OCI-LY3 (cell line): ENCODE data around the gene BCKDHA.

ENCODE experiments used
- H2AFZ ChIP-seq: fragments of 200-600, 300-600 bp; shearing (Covaris generic); 2 replicates; pipeline ENCODE4 v1.6.0; 2014; ENCODE audit warnings: antibody characterized with exemption, low read depth, low read length
- H3K27ac ChIP-seq: fragments of 200-600, 300-600 bp; sonication (generic); 2 replicates; pipeline ENCODE4 v1.5.1; 2014; ENCODE audit warnings: mild to moderate bottlenecking, low read length, moderate library complexity, mixed read lengths
- H3K27me3 ChIP-seq: fragments of 200-600, 300-600 bp; sonication (generic); 2 replicates; pipeline ENCODE4 v1.6.1; 2014; ENCODE audit warnings: low read depth, low read length, mixed read lengths
- H3K36me3 ChIP-seq: fragments of 200-600, 300-600 bp; sonication (generic); replicated peaks from 2 replicates; pipeline ENCODE3; 2014; ENCODE audit warnings: low read depth, low read length, mixed read lengths
- H3K4me1 ChIP-seq: fragments of 300-600, 200-600 bp; sonication (generic); 2 replicates; pipeline ENCODE4 v1.6.1; 2014; ENCODE audit warnings: low read length, mixed read lengths
- H3K4me2 ChIP-seq: fragments of 200-600, 300-600 bp; sonication (generic); 2 replicates; pipeline ENCODE4 v1.6.1; 2014; ENCODE audit warnings: low read length, mixed read lengths
- H3K4me3 ChIP-seq: fragments of 300-600, 200-600 bp; sonication (generic); 2 replicates; pipeline ENCODE4 v1.5.1; 2014; ENCODE audit warnings: antibody characterized with exemption, mild to moderate bottlenecking, low read length, moderate library complexity
- H3K79me2 ChIP-seq: fragments of 300-600, 200-600 bp; shearing (Covaris generic); 2 replicates; pipeline ENCODE4 v1.6.1; 2014; ENCODE audit warnings: mild to moderate bottlenecking, low read length, mixed read lengths
- H3K9ac ChIP-seq: fragments of 300-600, 200-600 bp; shearing (Covaris generic); 2 replicates; pipeline ENCODE4 v1.6.0; 2014; ENCODE audit warnings: mild to moderate bottlenecking, low read length, moderate library complexity
- H3K9me3 ChIP-seq: fragments of 200-600, 300-600 bp; shearing (Covaris generic); 2 replicates; pipeline ENCODE4 v1.6.1; 2014; ENCODE audit warnings: low read length, mixed read lengths; ENCODE audit not compliant: insufficient read depth
- H4K20me1 ChIP-seq: fragments of 200-600, 300-600 bp; sonication (generic); 2 replicates; pipeline ENCODE4 v1.6.1; 2016; ENCODE audit warnings: low read length, mixed read lengths; ENCODE audit not compliant: insufficient read depth
- CTCF ChIP-seq: fragments of 200-600, 300-600 bp; sonication (generic); IDR thresholded peaks from 2 replicates; pipeline ENCODE4 v1.5.1; 2014; ENCODE audit warnings: antibody characterized with exemption, low read length, low read depth
- EZH2phosphoT487 ChIP-seq: fragments of 200-600 bp; shearing (Covaris generic); IDR thresholded peaks from 2 replicates; pipeline ENCODE4 v1.6.1; 2018; ENCODE audit warnings: antibody characterized with exemption, mixed run types, low read depth

Gene BCKDHA

DNA sequence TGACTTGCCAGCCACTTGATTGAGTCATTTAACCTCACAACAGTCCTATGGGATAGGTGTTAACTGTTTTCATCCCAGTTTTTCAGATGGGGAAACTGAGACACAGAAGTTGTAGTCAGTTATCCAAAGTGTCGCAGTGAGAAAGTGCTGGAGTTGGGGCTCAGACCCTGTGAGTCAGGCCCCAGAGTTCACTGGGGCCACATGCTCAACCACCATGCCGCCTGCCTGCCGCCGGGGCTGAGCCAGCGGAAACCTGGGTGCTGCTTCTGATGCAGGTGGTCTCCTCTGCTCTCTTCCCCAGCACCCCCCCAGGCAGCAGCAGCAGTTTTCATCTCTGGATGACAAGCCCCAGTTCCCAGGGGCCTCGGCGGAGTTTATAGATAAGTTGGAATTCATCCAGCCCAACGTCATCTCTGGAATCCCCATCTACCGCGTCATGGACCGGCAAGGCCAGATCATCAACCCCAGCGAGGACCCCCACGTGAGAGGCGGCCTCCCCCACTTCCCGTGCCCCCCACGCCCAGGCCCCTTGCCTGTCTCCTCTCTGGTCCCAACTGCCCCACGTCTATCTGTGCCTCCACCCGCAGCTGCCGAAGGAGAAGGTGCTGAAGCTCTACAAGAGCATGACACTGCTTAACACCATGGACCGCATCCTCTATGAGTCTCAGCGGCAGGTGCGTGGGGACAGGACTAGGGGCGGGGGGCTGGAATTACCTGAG, 12.9 kb downstream of the BCKDHA start:
- Histone ChIP-seq H3K27ac (no peak overlapping the region), H3K4me2 (no peak overlapping the region), H3K9ac (no peak overlapping the region)

GRCh38 chr19:41411100-41411967, 13.7 kb downstream of the BCKDHA start:
- H3K9ac ChIP-seq, result no peak overlapping the region
- H3K36me3 ChIP-seq, result peaks cover 5% of the 10 kb centered on the region
- H3K4me1 ChIP-seq, result no peaks in the 10 kb centered on the region
- H3K79me2 ChIP-seq, result no peaks in the 10 kb centered on the region
- no peaks in the 10 kb centered on the region for H3K9me3 ChIP-seq
- no peak overlapping the region for H3K4me3 ChIP-seq
- H3K4me2 ChIP-seq, result no peak overlapping the region
- TF ChIP-seq CTCF, result no peak
- TF ChIP-seq EZH2phosphoT487, result no peak
- no peak overlapping the region for H3K27ac ChIP-seq
- H3K27me3 ChIP-seq, result no peaks in the 10 kb centered on the region
- H2AFZ ChIP-seq, result no peak overlapping the region
- peaks cover 3% of the 10 kb centered on the region; the same call in 1 of the 2 replicates for H4K20me1 ChIP-seq

More for the DNA sequence above, 12.9 kb downstream of the BCKDHA start:
- no peak overlapping the region for H3K4me3 ChIP-seq
- H3K79me2 ChIP-seq, result no peaks in the 10 kb centered on the region
- peaks cover 3% of the 10 kb centered on the region; the same call in 1 of the 2 replicates for H4K20me1 ChIP-seq
- H3K36me3 ChIP-seq, result peaks cover 5% of the 10 kb centered on the region
- no peaks in the 10 kb centered on the region for H3K27me3 ChIP-seq
- no peaks in the 10 kb centered on the region for H3K4me1 ChIP-seq
- no peak for TF ChIP-seq CTCF
- H3K9me3 ChIP-seq, result no peaks in the 10 kb centered on the region
- no peak overlapping the region for H2AFZ ChIP-seq

- H3K79me2 ChIP-seq, result no peaks in the 10 kb centered on the region
- H3K36me3 ChIP-seq, result peaks cover 5% of the 10 kb centered on the region
- no peaks in the 10 kb centered on the region for H3K27me3 ChIP-seq
- no peak overlapping the region for H3K9ac ChIP-seq
- H4K20me1 ChIP-seq, result peaks cover 3% of the 10 kb centered on the region; the same call in 1 of the 2 replicates
- no peak overlapping the region for H3K4me3 ChIP-seq
- H3K4me1 ChIP-seq, result no peaks in the 10 kb centered on the region
- TF ChIP-seq EZH2phosphoT487 (no peak), CTCF (no peak)
- H3K9me3 ChIP-seq, result no peaks in the 10 kb centered on the region
- H3K4me2 ChIP-seq, result no peak overlapping the region
- no peak overlapping the region for H3K27ac ChIP-seq
- H2AFZ ChIP-seq, result no peak overlapping the region
Measured at GRCh38 chr19:41411968-41412265, 14.3 kb downstream of the BCKDHA start.

DNA sequence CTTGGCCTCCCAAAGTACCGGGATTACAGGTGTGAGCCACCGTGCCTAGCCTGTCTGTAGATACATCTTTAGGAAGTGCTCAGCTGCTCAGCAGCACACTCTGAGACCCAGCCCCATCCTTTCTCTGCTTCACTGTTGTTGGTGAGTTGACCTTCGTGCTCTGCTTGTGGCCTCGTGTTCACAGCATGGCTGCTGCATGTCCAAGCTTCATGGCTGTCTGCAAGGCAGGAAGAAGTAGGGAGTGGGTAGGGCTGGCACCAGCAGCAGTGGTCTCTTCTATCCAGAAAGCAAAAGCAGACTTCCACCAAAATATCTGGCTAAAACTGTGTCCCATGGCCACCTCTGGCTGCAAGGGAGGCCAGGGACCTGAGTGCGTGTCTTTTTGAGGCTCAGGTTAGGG, 15.3 kb downstream of the BCKDHA start:
- H3K79me2 ChIP-seq, result no peaks in the 10 kb centered on the region
- peaks cover 3% of the 10 kb centered on the region; the same call in 1 of the 2 replicates for H4K20me1 ChIP-seq
- H3K27ac ChIP-seq, result no peak overlapping the region
- no peak overlapping the region for H3K4me3 ChIP-seq
- H3K9me3 ChIP-seq, result no peaks in the 10 kb centered on the region
- H3K27me3 ChIP-seq, result no peaks in the 10 kb centered on the region
- no peak overlapping the region for H3K9ac ChIP-seq
- H2AFZ ChIP-seq, result no peak overlapping the region
- H3K4me1 ChIP-seq, result no peaks in the 10 kb centered on the region
- no peak for TF ChIP-seq EZH2phosphoT487
- TF ChIP-seq CTCF, result no peak
- peaks cover 7% of the 10 kb centered on the region for H3K36me3 ChIP-seq
- no peak overlapping the region for H3K4me2 ChIP-seq
